GM21447 (cell line): Measurements from ENCODE around the gene SMOC2.

Source experiments
- ATAC-seq: cut with Tn5 transposase; IDR thresholded peaks from one replicate; pipeline ENCODE4 v1.9.1; 2021; ENCODE audit not compliant: unreplicated experiment

Gene SMOC2

DNA sequence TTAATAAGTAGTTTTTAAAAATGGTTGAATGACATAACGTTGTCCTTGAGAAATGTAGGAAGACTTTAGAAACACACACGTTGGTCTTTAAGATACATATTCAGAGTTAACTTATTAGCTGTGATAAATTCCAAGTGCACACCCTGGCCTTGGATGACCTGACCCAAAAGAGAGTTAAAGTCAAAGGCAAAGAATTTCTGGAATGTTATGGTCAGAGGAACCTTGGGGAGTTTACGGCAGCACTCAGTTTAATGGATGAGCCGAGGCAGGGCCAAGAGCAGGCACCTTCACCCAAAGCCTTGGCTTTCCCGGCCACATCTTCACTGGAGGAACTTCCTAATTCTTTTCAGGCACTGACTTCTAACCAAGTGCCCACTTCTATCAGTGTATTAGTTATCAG, 200.5 kb downstream of the SMOC2 start:
- ATAC-seq, result no peak

DNA sequence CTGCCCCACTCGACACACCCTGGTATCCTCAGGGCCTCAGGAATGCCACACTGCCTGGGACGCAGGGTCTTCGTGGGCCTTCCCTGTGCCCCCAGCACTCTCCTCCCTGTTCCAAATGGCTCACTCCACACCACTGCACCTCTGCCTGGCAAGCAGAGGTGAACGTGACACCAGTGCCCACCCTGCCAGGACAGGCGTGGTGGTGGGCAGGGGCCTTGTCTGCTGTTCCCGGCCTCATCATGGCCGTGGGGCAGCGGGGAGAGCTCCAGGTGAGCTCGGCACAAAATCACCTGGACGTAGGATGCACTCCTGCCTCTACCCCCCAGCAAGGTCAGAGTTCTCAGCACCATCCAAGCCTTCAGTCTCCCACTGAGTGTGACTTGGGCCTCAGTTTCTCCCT, 202.4 kb downstream of the SMOC2 start:
- ATAC-seq, result no peak

DNA sequence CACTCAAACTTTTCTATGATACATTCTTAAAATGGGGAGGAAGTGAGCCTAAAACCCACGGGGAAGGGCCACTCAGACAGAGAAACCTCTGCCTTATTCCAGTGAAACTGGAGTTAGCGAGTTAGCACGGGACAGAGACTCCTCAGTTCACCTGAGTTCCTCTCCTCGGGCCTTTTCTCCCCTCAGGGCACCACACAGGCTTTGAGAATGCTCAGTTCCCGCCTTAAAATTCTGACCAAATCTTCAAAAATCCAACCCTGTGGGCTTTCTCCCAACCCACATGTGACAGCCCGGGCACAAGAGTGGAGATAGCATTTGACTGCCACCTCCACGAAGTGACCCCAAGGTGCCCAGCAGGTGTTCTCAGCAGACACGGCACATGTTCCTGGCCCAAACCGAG, 204.3 kb downstream of the SMOC2 start:
- ATAC-seq, result no peak

DNA sequence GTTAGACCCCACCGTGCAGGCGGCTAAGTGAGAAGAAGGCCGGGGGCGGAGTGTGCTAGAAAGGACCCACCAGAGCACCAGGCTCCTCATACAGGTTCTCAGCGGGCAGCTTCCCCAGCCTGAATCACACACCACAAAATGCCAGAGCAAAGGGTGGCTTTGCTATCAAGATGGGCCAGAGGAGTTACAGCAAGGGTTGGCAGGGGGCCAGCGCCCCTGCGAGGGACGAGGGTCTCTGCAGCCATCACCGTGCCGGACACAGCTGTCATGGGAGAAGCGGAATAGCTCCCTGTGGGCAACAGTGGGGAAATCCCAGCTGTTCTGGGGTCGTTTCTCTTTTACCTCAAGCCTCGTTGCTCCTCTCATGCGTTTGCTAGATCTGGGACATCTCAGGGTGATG, 206.3 kb downstream of the SMOC2 start:
- ATAC-seq, result no peak

DNA sequence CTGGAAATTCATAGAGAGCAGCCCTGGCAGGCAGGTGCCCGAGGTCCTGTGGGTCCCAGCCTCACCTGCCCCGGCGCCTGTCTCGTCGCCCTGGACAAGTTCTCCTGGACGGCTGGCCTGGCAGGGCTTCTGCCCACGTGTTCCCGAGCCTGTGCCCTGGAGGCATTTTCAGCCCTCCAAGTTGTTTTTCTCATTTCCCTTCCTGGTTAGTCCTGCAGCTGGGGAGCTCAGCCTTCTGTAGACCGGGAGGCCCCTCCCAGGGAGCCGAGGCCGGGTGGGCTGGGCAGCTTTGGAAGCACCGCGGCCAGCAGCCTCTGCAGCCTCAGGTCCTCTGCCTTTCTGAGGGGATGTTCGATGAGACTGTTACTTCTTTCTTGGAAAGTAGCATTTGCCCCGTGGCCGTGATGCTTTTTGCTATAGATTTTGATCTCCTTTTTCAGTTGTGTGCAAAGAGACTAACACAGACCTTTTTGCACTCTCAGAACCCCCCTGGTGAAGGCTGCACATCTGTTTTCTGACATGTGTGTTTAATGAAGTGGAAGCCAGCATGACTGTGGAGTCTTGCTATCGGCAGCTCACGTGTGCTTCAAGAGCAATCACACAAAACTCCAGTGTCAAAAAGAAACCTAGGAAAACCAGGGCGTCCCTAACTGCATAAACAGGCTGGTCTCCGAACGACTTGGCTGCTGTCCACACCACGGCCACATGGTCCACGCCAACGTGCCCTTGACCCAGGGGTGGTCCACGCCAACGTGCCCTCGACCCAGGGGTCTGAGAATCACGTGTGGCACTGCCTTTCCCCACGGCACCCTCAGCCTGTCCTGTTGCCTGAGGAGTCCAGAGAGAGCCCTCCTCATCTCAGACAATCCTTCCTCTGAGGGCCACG, 207.5 kb downstream of the SMOC2 start:
- ATAC-seq, result no peak

DNA sequence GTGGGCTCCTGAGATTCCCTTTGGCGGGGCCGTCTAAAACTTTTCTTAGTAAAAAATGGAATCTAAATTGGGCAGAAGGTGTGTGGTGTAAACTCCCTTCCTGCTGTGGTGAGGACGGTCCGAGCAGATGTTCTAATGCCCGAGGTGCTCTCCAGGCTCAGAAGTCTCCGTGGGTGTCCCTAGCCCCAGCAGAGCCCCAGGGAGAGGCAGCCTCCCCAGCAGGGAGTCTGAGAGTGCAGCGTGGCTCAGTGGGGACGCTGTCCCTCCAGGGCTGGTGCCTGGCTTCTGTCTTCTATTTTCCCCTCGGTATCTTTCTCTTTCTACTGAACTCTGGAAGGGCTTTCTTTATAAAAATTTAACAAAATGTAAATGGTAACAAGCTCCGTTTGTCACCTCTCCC, 208.2 kb downstream of the SMOC2 start:
- ATAC-seq, result no peak

DNA sequence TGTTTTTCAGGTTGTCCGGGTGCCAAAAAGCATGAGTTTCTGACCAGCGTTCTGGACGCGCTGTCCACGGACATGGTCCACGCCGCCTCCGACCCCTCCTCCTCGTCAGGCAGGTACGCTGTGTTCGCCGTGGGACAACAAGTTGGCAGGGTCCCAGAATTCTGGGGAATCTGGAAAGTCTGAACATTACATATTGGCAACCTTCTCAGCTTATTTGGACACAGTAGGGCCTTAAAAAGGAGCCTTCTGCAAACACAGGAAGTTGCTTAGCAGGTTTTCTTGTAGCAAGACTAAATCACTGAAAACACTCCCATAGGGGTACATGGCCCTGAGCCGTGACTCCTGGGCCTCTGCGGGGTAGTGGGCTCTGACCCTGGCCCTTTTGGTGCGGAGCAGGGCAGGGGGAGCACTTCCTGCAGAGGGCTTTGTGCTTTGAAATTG, 209.7 kb downstream of the SMOC2 start:
- ATAC-seq, result no peak

DNA sequence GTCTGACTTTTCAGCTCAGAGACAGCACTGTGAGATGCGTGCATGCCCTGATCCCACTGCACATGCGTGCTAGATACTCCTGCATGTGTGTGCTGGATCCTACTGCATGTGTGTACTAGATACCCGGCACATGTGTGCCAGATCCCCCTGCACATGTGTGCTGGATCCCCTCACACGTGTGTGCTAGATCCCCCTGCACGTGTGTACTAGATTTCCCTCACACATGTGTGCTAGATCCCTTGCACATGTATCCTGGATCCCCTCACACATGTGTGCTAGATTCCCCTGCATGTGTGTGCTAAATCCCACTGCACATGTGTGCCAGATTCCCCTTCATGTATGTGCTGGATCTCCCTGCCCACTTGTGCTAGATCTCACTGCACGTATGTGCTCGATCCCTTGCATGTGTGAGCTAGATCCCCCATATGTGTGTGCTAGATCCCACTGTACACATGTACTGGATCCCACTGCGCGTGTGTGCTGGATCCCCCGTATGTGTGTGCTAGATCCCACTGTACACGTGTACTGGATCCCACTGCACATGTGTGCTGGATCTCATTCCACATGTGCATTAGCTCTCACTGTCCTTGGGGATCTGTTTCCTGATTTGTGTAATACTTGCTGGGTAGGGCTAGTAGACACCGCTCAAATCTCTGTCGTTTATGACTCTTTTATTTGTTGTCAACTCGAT, 214.6 kb downstream of the SMOC2 start:
- no peak for ATAC-seq

DNA sequence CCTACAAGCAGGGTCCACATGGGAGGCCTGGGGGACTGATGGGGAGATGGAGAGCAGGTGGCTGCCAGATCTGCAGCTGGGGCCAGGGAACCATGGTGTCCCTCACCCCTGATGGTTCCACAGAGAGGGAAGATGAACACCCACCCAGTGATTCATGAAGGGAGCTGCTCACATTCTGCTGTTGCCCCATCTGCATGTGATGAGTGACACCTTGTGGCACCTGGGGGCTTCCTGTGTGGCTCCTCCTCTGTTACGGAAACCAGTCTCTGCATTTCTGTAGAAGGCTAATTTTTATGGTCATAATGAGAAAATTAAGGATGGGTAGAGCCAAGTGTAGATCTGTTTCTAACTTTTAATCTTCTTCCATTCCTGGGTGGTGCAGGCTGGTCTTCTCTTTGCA, 217.1 kb downstream of the SMOC2 start:
- ATAC-seq, result no peak

DNA sequence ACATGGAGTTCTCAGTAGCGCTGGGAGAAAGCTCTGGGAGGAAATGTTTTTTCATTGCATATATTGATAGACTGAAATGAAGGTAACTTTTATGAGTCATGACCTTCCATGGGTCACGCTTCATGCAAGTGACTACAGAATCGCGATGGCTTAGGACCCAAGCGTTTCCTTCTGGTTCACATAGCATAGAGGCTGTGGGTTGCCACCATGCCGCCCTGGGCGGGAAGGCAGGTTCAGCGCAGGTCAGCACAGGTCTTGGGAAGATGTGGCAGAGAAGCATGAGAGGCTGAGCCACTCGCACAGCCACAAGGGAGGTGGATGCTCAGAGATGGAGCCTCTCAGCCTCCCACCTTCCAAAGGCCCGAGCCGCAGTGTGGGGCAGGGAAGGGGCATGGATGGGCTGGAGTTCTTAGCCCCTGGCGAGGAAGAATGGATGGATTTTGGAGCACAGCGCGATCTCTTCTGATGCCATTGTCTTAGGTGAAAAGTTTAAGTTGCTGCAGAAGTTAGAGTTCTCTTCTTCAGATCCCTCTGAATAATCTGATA, 219.5 kb downstream of the SMOC2 start:
- no peak for ATAC-seq

DNA sequence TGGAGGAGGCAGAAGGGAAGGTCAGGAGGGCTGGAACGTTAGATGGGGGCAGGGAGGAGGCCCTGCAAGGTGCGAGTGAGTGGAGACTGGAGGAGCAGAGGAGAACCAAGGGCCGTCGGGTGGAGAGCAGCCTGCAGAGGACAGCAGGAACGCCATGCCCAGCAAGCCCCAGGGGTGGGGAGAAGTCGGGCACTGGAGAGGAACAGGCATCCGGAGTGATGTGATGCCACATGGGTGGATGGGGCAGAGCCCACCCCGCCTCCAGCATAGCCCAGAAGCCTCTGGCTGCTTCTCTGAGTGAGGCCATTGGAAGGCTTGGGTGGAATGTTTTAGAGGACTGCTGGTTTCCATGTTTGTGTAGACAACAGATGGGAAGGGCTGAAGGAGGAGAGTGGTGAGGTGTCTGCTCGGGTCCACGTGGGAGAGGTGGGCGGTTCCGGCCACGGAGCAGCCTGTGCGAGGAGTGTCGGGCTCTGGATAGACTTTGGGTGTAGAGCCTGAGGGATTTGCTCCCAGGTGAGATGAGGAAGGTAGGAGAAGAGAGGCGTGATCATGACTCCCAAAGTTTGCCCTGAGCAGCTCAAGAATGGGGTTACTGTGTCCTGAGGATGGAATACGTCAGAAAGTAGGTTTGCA, 221.4 kb downstream of the SMOC2 start:
- ATAC-seq, result no peak

DNA sequence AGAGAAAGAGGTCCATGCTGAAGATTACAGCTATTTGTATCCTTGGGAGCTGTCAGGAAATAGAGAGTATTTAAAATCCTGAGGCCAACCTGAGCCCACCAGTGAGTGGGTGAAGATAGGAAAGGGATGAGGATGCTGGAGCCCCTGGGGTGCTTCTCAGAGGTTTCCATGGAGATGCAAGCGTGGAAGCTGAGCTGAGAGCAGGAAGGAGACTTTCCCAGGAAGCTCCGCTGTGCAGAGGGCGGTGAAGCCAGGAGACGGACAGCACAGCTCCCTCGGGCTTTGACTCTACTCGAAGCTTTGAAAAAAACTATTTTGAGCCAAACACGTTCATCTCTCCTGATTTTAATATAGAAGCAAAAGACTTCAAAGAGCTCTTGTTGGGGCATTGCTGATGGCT, 222.1 kb downstream of the SMOC2 start:
- no peak for ATAC-seq

DNA sequence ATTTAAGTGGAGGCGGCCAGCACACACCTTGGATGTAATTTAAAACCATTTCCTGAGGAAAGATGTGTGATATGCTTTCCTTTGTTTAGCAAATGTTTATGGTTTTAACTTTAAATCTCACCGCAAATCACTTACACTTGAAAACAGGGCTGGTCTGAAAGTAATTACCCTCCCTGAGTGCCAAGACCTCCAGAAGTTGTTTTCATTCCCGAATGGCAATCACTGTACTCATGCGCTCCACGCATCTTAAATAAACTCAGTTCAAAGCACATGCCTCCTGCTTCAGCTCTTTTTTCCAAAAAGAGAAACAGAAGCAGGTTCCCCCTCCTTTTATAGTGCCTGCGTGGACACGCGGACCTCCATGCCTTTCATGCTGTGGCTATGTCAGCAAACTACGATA, 224.0 kb downstream of the SMOC2 start:
- ATAC-seq, result no peak

DNA sequence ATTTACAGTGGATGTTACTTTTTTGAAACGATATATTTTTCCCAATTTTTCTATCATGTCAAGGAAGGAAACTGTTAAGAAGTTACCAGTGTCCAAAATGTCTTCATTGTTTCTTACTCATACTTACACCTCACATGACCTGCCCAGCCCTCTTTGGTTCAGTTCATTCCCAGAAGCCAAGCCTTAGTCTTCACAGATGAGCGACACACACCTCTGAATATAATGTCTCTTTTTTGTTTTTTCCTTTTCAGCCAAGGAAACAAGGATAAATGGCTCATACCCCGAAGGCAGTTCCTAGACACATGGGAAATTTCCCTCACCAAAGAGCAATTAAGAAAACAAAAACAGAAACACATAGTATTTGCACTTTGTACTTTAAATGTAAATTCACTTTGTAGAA, 225.2 kb downstream of the SMOC2 start:
- ATAC-seq, result no peak

DNA sequence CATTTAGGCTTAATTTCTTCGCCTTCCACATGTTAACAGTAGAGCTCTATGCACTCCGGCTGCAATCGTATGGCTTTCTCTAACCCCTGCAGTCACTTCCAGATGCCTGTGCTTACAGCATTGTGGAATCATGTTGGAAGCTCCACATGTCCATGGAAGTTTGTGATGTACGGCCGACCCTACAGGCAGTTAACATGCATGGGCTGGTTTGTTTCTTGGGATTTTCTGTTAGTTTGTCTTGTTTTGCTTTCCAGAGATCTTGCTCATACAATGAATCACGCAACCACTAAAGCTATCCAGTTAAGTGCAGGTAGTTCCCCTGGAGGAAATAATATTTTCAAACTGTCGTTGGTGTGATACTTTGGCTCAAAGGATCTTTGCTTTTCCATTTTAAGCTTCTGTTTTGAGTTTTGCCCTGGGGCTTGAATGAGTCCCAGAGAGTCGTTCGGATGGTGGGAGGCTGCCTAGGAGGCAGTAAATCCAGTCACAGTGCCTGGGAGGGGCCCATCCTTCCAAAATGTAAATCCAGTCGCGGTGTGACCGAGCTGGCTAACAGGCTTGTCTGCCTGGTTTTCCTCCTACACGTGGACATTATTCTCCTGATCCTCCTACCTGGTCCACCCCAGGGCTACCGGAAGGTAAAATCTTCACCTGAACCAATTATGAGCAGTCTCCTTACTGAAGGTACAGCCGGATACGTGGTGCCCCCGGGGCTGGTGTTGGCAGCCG, 225.9 kb downstream of the SMOC2 start:
- ATAC-seq, result no peak

DNA sequence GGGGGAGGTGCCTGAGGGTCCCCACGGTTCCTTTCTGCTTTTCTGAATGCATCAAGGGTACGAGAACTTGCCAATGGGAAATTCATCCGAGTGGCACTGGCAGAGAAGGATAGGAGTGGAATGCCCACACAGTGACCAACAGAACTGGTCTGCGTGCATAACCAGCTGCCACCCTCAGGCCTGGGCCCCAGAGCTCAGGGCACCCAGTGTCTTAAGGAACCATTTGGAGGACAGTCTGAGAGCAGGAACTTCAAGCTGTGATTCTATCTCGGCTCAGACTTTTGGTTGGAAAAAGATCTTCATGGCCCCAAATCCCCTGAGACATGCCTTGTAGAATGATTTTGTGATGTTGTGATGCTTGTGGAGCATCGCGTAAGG, 226.4 kb downstream of the SMOC2 start:
- ATAC-seq, result no peak

DNA sequence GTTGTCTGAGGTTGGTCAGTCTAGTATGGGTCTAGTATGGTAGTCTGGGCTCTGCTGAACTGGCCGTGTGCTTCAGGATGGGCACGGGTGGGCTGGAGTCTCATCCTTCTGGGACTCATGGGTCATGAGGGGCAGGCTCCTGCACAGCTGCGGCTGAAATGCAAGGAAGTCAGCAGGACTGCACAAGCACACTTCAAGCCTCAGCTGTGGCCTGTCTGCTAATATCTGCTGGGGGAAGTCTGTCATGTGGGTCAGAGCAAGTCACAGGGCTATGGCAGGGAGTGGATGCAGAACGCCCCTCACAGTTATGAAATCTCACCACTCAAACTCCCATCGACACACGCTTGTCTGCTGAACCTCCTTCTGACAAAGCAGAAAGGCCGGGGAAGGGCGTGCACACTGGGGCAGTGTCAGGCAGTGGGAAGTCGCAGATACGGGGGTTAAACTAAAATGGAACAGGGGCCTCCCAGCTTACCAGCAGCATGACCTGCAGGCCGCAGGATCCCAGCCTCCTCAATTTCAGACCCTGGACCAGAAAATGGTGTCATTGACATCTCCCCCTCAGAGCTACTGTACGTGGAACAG, 229.5 kb downstream of the SMOC2 start:
- ATAC-seq, result no peak

DNA sequence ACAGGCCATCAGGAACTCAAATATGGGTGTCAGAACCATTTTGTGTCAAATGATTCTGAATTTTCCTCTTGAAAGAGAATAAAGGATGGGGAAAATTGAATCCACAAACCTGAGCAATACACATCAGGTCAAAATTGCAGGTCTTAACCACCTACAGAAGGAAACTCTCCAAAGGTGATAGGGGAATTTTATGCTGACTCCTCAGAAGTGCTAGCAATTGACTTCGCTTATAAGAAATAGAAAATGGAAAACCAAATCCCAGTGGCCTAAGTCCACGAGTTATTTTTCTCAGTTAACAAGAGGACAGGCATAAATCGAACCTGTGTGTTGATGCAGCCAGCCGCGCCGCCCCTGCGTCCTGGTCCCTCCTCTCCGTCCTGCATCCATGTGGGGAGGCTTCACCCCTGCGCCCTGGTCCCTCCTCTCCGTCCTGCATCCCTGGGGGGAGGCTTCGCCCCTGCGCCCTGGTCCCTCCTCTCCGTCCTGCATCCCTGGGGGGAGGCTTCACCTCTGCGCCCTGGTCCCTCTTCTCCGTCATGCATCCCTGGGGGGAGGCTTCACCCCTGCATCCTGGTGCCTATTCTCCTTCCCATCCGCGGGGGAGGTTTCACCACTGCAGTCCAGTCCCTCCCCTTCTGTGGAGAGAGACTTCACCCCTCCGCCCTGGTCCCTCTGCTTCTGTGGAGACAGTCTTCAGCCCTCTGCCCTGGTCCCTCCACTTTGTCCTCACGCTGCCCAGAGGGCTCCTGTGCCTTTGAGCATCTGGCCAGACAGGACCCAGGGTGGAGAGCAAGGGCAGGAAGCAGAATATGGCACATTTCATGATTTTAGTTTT, 230.3 kb downstream of the SMOC2 start:
- no peak for ATAC-seq

DNA sequence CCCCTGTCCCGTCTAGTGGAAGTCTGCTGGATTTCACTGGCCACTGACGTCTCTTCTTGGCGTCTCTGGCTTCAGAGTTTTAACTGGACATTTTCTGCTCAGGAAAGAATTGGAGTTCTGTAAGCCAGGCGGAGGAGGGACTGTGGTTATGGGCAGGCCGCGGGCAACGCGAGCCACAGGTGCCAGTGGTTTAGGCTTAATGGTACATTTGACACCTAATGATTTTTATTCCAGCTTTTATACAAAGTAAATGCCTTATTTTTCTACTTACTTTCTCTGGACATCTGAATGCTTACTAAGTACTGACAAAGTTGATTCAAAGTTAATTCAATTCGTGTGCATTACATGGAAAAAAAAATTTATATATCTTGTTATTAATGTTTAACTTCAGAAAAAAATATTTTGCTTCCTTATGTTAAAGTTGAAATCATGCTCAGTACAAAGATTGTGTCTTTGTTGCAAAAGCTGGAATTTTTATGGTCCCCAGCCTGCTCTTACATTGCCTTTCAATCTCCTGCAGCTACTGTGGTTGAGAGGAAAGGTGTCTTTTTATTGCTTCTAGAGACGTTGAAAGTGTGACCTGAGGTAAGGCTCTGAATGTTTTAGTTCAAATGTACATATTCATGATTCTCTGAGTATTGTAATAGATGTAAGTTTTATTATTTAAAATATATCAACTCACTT, 231.0 kb downstream of the SMOC2 start:
- ATAC-seq, result no peak
